HepG2 (cell line): ENCODE measurements around the gene ALG5. TPM values are rescaled to one million over a fixed set of nuclear protein-coding genes. Genes with fewer than 3 reads are reported as not detected.

Source experiments
- DMAP1 ChIP-seq: IDR thresholded peaks from 2 replicates; pipeline ENCODE4 v1.6.1; 2016
- MTF1 ChIP-seq: sonication (generic); formaldehyde crosslinking; IDR thresholded peaks from 2 replicates; pipeline ENCODE4 v1.5.0; 2020; ENCODE audit warnings: missing genetic modification reagents
- NFYC ChIP-seq: IDR thresholded peaks from 2 replicates; pipeline ENCODE4 v1.6.1; 2016; ENCODE audit warnings: missing genetic modification reagents, missing compliant biosample characterization
- TAF15 ChIP-seq: fragments of 200-400 bp; formaldehyde crosslinking; IDR thresholded peaks from one replicate; pipeline ENCODE4 v1.6.1; 2018; ENCODE audit warnings: mild to moderate bottlenecking, low read depth, low read length; ENCODE audit not compliant: poor library complexity, severe bottlenecking
- WIZ ChIP-seq: sonication (generic); formaldehyde crosslinking; IDR thresholded peaks from 2 replicates; pipeline ENCODE4 v1.5.1; 2020; ENCODE audit warnings: mild to moderate bottlenecking, missing genetic modification reagents
- ZNF230 ChIP-seq: sonication (generic); formaldehyde crosslinking; IDR thresholded peaks from 2 replicates; pipeline ENCODE4 v1.4.0; 2020; ENCODE audit warnings: mild to moderate bottlenecking, missing genetic modification reagents
- ZNF34 ChIP-seq: sonication (generic); formaldehyde crosslinking; IDR thresholded peaks from 2 replicates; pipeline ENCODE4 v1.4.0; 2020; ENCODE audit warnings: mild to moderate bottlenecking, missing genetic modification reagents, borderline replicate concordance
- ZSCAN31 ChIP-seq: sonication (generic); formaldehyde crosslinking; IDR thresholded peaks from 2 replicates; pipeline ENCODE4 v1.5.0; 2020; ENCODE audit warnings: low read depth, mild to moderate bottlenecking, missing genetic modification reagents
- polyA plus RNA-seq, 8 experiments: library from polyadenylated mRNA; depleted of rRNA in 3 of 8; stranded (reverse) in 7 of 8; unstranded in 1 of 8; fragments of >200 nt; fragmentation: Illumina TruSeq in 4 of 8; extraction: Trizol in 4 of 8; gene quantifications; 2 replicates each; pipeline versions ENCODE4 v1.2.1 to v1.2.3, GENCODE V29; 2011 to 2016; ENCODE audit warnings: low read depth in 4 of 8, missing spikeins in 1 of 8, mixed read lengths in 1 of 8; ENCODE audit not compliant: insufficient read depth in 1 of 8
- total RNA-seq, 5 experiments: library from RNA; depleted of rRNA; stranded (reverse); fragments of >200 nt; fragmentation: Illumina TruSeq; extraction: Trizol; gene quantifications; 2 replicates each; pipeline ENCODE4 v1.2.3, GENCODE V29; 2016; ENCODE audit warnings: low read depth in 1 of 5
- TF ChIP-seq, protein P1 (sequence below): sonication (generic); formaldehyde crosslinking; IDR thresholded peaks from 2 replicates; pipeline ENCODE4 v1.9.0; 2021; ENCODE audit warnings: missing genetic modification reagents, borderline replicate concordance
- TF ChIP-seq, protein P2 (sequence below): fragments of 450-650 bp; IDR thresholded peaks from 2 replicates; pipeline ENCODE4 v1.6.1; 2017
- TF ChIP-seq, protein P3 (sequence below): sonication (generic); formaldehyde crosslinking; IDR thresholded peaks from 2 replicates; pipeline ENCODE4 v1.4.0; 2020; ENCODE audit warnings: missing genetic modification reagents, borderline replicate concordance

Gene ALG5
- total and polyA plus RNA-seq, 2 of the 13 experiments (the other 11 are each of a cell fraction or from before 2014, with no cell fraction given) = 27.8 to 51.1 TPM

DNA sequence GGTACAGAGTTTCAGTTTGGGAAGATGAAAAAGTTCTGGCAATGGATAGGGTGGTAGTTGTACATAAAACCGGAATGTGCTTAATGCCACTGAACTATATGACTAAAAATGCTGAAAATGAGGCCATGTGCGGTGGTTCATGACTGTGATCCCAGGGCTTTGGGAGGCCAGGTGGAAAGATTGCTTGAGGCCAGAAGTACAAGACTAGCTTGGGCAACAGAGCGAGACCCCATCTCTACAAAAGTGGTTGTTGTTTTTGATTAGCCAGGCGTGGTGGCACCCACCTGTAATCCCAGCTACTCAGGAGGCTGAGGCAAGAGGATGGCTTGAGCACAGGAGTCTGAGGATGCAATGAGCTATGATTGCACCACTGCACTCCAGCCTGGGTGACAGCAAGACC lies 91.9 kb downstream of the ALG5 start (continued):
- TF ChIP-seq, protein P1, sequence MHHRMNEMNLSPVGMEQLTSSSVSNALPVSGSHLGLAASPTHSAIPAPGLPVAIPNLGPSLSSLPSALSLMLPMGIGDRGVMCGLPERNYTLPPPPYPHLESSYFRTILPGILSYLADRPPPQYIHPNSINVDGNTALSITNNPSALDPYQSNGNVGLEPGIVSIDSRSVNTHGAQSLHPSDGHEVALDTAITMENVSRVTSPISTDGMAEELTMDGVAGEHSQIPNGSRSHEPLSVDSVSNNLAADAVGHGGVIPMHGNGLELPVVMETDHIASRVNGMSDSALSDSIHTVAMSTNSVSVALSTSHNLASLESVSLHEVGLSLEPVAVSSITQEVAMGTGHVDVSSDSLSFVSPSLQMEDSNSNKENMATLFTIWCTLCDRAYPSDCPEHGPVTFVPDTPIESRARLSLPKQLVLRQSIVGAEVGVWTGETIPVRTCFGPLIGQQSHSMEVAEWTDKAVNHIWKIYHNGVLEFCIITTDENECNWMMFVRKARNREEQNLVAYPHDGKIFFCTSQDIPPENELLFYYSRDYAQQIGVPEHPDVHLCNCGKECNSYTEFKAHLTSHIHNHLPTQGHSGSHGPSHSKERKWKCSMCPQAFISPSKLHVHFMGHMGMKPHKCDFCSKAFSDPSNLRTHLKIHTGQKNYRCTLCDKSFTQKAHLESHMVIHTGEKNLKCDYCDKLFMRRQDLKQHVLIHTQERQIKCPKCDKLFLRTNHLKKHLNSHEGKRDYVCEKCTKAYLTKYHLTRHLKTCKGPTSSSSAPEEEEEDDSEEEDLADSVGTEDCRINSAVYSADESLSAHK (CRISPR knock-in tag) = no peak
- TF ChIP-seq TAF15 (no peak), ZSCAN31 (CRISPR knock-in tag) (no peak), NFYC (no peak), WIZ (CRISPR knock-in tag) (no peak), ZNF230 (no peak), DMAP1 (no peak), MTF1 (CRISPR knock-in tag) (no peak), ZNF34 (CRISPR knock-in tag) (no peak)
- TF ChIP-seq, protein P2, sequence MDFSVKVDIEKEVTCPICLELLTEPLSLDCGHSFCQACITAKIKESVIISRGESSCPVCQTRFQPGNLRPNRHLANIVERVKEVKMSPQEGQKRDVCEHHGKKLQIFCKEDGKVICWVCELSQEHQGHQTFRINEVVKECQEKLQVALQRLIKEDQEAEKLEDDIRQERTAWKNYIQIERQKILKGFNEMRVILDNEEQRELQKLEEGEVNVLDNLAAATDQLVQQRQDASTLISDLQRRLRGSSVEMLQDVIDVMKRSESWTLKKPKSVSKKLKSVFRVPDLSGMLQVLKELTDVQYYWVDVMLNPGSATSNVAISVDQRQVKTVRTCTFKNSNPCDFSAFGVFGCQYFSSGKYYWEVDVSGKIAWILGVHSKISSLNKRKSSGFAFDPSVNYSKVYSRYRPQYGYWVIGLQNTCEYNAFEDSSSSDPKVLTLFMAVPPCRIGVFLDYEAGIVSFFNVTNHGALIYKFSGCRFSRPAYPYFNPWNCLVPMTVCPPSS = no peak
- TF ChIP-seq, protein P3, sequence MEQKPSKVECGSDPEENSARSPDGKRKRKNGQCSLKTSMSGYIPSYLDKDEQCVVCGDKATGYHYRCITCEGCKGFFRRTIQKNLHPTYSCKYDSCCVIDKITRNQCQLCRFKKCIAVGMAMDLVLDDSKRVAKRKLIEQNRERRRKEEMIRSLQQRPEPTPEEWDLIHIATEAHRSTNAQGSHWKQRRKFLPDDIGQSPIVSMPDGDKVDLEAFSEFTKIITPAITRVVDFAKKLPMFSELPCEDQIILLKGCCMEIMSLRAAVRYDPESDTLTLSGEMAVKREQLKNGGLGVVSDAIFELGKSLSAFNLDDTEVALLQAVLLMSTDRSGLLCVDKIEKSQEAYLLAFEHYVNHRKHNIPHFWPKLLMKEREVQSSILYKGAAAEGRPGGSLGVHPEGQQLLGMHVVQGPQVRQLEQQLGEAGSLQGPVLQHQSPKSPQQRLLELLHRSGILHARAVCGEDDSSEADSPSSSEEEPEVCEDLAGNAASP (CRISPR knock-in tag) = no peak
